Measurements from ENCODE around the gene SHC2.

SHC2 gene

DNA sequence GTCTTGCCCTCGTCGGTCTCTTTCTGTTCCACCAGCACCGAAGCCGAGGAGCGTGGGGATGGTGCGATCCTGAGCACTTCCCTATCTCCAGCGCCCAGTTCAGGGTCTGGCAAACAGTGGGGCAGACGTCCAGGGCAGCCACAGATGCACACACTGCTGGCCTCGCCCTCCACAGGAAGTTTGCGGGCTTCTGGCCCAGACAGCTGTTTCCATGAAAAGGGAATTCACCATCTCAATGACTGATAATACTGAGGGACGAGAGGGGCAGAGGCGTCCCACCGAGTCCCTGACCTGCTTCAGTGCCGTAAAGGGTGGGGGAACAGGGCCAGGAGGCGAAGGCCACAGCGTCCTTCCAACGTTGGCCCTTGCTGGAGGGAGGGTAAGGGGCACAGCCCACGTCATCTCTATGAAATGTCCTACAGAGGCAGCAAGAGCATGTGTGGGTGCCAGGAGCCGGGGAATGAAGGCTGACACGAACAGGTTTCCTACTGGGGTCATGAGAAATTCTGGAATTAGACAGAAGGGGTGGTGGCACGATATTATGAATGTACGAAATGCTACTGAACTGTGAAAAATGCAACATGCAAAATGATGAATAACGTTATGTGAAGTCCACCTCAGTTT lies 19.5 kb downstream of the SHC2 start:
- no peaks in the 10 kb centered on the region for H3K79me2 ChIP-seq (ENCODE audit: insufficient read depth, low read length)
- H3K36me3 ChIP-seq (ENCODE audit: insufficient read depth, low read length) = no peaks in the 10 kb centered on the region
- no peak overlapping the region for H2AFZ ChIP-seq (ENCODE audit: low read length)
- H3K27me3 ChIP-seq (ENCODE audit: insufficient read depth, low read length, poor library complexity, severe bottlenecking) = no peaks in the 10 kb centered on the region
- peaks cover 11% of the 10 kb centered on the region; the same call in 1 of the 2 replicates for H3K9me3 ChIP-seq (ENCODE audit: insufficient read depth, low read depth, low read length)
- TF ChIP-seq EZH2phosphoT487 (IDR thresholded peaks at IDR 0.05; ENCODE audit: borderline replicate concordance) (no peak), CTCF (conservative IDR thresholded peaks at IDR 0.05; ENCODE audit: low read length) (no peak)
- H3K4me2 ChIP-seq (ENCODE audit: low read depth, low read length, poor library complexity, severe bottlenecking) = no peak overlapping the region
- no peaks in the 10 kb centered on the region for H3K4me1 ChIP-seq (ENCODE audit: insufficient read depth, low read length, poor library complexity, severe bottlenecking)
- H3K4me3 ChIP-seq (ENCODE audit: low read length, poor library complexity, severe bottlenecking) = no peak overlapping the region
- no peaks in the 10 kb centered on the region for H4K20me1 ChIP-seq (ENCODE audit: insufficient read depth, low read length, poor library complexity, severe bottlenecking)
- no peak overlapping the region for H3K9ac ChIP-seq (ENCODE audit: low read depth, low read length, poor library complexity, severe bottlenecking)
- no peaks in the 10 kb centered on the region for H3F3A ChIP-seq (ENCODE audit: low read depth)
- no peaks in the 10 kb centered on the region for H3K9me2 ChIP-seq (replicated peaks; ENCODE audit: low read depth, low read length)

GRCh38 chr19:440391-441212 lies 20.2 kb downstream of the SHC2 start:
- no peak overlapping the region for H3K4me2 ChIP-seq (ENCODE audit: low read depth, low read length, poor library complexity, severe bottlenecking)
- no peaks in the 10 kb centered on the region for H3K27me3 ChIP-seq (ENCODE audit: insufficient read depth, low read length, poor library complexity, severe bottlenecking)
- no peak overlapping the region for H3K9ac ChIP-seq (ENCODE audit: low read depth, low read length, poor library complexity, severe bottlenecking)
- no peaks in the 10 kb centered on the region for H3K9me2 ChIP-seq (replicated peaks; ENCODE audit: low read depth, low read length)
- no peak overlapping the region for H3K4me3 ChIP-seq (ENCODE audit: low read length, poor library complexity, severe bottlenecking)
- no peaks in the 10 kb centered on the region for H3K36me3 ChIP-seq (ENCODE audit: insufficient read depth, low read length)
- H3F3A ChIP-seq (ENCODE audit: low read depth) = no peaks in the 10 kb centered on the region
- no peak for TF ChIP-seq CTCF (conservative IDR thresholded peaks at IDR 0.05; ENCODE audit: low read length)
- no peak for TF ChIP-seq EZH2phosphoT487 (IDR thresholded peaks at IDR 0.05; ENCODE audit: borderline replicate concordance)
- H3K4me1 ChIP-seq (ENCODE audit: insufficient read depth, low read length, poor library complexity, severe bottlenecking) = no peaks in the 10 kb centered on the region
- H3K9me3 ChIP-seq (ENCODE audit: insufficient read depth, low read depth, low read length) = peaks cover 15% of the 10 kb centered on the region; the same call in 1 of the 2 replicates
- no peaks in the 10 kb centered on the region for H3K79me2 ChIP-seq (ENCODE audit: insufficient read depth, low read length)
- no peak overlapping the region for H2AFZ ChIP-seq (ENCODE audit: low read length)
- no peaks in the 10 kb centered on the region for H4K20me1 ChIP-seq (ENCODE audit: insufficient read depth, low read length, poor library complexity, severe bottlenecking)

DNA sequence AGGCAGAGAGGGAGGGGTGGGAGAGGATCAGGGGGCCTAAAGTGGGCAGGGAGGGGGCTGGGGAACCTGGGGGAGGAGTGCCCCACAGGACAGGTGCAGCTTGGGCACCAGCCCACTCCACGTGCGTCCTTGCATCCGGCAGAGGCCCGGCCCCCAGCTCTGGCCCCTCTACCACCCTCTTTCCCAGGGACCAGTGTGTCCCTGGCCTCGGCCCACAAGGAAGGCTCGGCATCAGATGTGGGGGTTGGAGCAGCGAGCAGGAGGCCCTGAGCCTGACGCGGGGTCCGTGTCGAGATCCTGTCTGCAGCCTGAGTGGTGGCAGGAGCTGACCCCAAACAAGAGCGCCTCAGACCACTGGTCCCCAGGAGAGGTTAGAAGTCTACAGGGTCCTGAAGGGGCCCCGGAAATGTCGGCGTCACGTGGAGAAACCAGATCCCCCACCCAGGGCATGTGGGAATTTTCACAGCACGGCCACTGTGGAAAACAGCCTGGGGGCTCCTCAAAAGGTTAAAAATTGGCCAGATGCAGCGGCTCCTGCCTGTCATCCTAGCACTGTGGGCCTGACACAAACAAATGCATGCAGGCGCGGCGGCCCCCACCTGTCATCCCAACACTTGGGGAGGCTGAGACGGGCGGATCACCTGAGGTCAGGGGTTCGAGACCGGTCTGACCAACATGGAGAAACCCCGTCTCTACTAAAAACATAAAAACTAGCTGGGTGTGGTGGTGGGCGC lies 21.5 kb downstream of the SHC2 start:
- Histone ChIP-seq H3F3A (ENCODE audit: low read depth) (no peaks in the 10 kb centered on the region), H3K4me2 (ENCODE audit: low read depth, low read length, poor library complexity, severe bottlenecking) (no peak overlapping the region), H3K4me3 (ENCODE audit: low read length, poor library complexity, severe bottlenecking) (no peak overlapping the region), H3K9ac (ENCODE audit: low read depth, low read length, poor library complexity, severe bottlenecking) (no peak overlapping the region), H3K27me3 (ENCODE audit: insufficient read depth, low read length, poor library complexity, severe bottlenecking) (no peaks in the 10 kb centered on the region), H3K4me1 (ENCODE audit: insufficient read depth, low read length, poor library complexity, severe bottlenecking) (no peaks in the 10 kb centered on the region), H3K9me2 (replicated peaks; ENCODE audit: low read depth, low read length) (no peaks in the 10 kb centered on the region), H3K36me3 (ENCODE audit: insufficient read depth, low read length) (no peaks in the 10 kb centered on the region), H4K20me1 (ENCODE audit: insufficient read depth, low read length, poor library complexity, severe bottlenecking) (no peaks in the 10 kb centered on the region), H2AFZ (ENCODE audit: low read length) (no peak overlapping the region), H3K9me3 (ENCODE audit: insufficient read depth, low read depth, low read length) (peaks cover 16% of the 10 kb centered on the region; the same call in 1 of the 2 replicates), H3K79me2 (ENCODE audit: insufficient read depth, low read length) (no peaks in the 10 kb centered on the region)
- no peak for TF ChIP-seq EZH2phosphoT487 (IDR thresholded peaks at IDR 0.05; ENCODE audit: borderline replicate concordance)
- no peak for TF ChIP-seq CTCF (conservative IDR thresholded peaks at IDR 0.05; ENCODE audit: low read length)

Measured in Loucy (cell line).